ENCODE measurements around the gene LMO2. TPM values are rescaled to one million over a fixed set of nuclear protein-coding genes. Genes with fewer than 3 reads are reported as not detected.
A peak's percentile ranks its signal among the peaks of the same experiment; 100 is the strongest.

The LMO2 gene
- total RNA-seq, 6 donors from 2014 or later: 7.3 to 58.5 (median 34.1) TPM

GRCh38 chr11:33874910-33875490 is 16.9 kb downstream of the LMO2 start:
- Histone ChIP-seq H3K27ac (peak overlapping the region in 1 of 4 donors; percentile 27), H3K4me1 (peaks cover 13 to 30% (median 20%) of the 10 kb centered on the region in 4 donors), H3K9me3 (no peaks in the 10 kb centered on the region), H3K4me3 (no peak overlapping the region), H3K27me3 (no peaks in the 10 kb centered on the region), H3K36me3 (no peaks in the 10 kb centered on the region)
- TF ChIP-seq EP300 (IDR thresholded peaks at IDR 0.05) (no peak), CTCF (IDR thresholded peaks at IDR 0.05) (no peak), POLR2AphosphoS5 (IDR thresholded peaks at IDR 0.05) (no peak), POLR2A (IDR thresholded peaks at IDR 0.05) (no peak)
- 82 to 83% methylated on average over 12 of the region's 12 CpGs for WGBS, 2 donors
- peak in 1 of 2 donors; percentile 33 for ATAC-seq (ENCODE audit: low FRiP score in 2 of 2)
- DNase-seq: no peak

- ATAC-seq (ENCODE audit: low FRiP score in 2 of 2): no peak
- H3K27ac ChIP-seq: peak overlapping the region in 1 of 4 donors; percentile 27
- no peaks in the 10 kb centered on the region for H3K9me3 ChIP-seq
- H3K4me1 ChIP-seq: peaks cover 14 to 30% (median 20%) of the 10 kb centered on the region in 4 donors
- no peaks in the 10 kb centered on the region for H3K36me3 ChIP-seq
- no peak overlapping the region for H3K4me3 ChIP-seq
- H3K27me3 ChIP-seq: no peaks in the 10 kb centered on the region
- 63 to 74% methylated on average over 3 of the region's 3 CpGs for WGBS, 2 donors
- TF ChIP-seq POLR2A (IDR thresholded peaks at IDR 0.05) (no peak), POLR2AphosphoS5 (IDR thresholded peaks at IDR 0.05) (no peak), EP300 (IDR thresholded peaks at IDR 0.05) (no peak), CTCF (IDR thresholded peaks at IDR 0.05) (no peak)
- DNase-seq: no peak
These were observed 17.4 kb downstream of the LMO2 start for GRCh38 chr11:33874433-33874832.

GRCh38 chr11:33869481-33870422 is 22.1 kb downstream of the LMO2 start:
- Histone ChIP-seq H3K36me3 (no peaks in the 10 kb centered on the region), H3K27ac (peak overlapping the region; percentile 85 to 96 (median 90)), H3K27me3 (no peaks in the 10 kb centered on the region), H3K4me3 (peak overlapping the region; percentile 66 to 87 (median 75)), H3K9me3 (no peaks in the 10 kb centered on the region), H3K4me1 (peaks cover 14 to 56% (median 24%) of the 10 kb centered on the region in 4 donors)
- DNase-seq (peak; percentile 53 to 91), ATAC-seq (ENCODE audit: low FRiP score in 2 of 2) (peak; percentile 82 to 86)
- TF ChIP-seq CTCF (IDR thresholded peaks at IDR 0.05) (peak in 2 of 6 experiments; percentile 7 to 17), EP300 (IDR thresholded peaks at IDR 0.05) (no peak), POLR2A (IDR thresholded peaks at IDR 0.05) (peak in 1 of 4 donors; percentile 38), POLR2AphosphoS5 (IDR thresholded peaks at IDR 0.05) (peak in 1 of 2 donors; percentile 48)
- WGBS, 2 donors: 0 to 2% methylated on average over 24 to 40 of the region's 91 CpGs

GRCh38 chr11:33868647-33869461 is 23.0 kb downstream of the LMO2 start:
- TF ChIP-seq POLR2A (IDR thresholded peaks at IDR 0.05) (no peak), CTCF (IDR thresholded peaks at IDR 0.05) (no peak), POLR2AphosphoS5 (IDR thresholded peaks at IDR 0.05) (no peak), EP300 (IDR thresholded peaks at IDR 0.05) (no peak)
- Histone ChIP-seq H3K9me3 (no peaks in the 10 kb centered on the region), H3K36me3 (no peaks in the 10 kb centered on the region), H3K27me3 (no peaks in the 10 kb centered on the region), H3K27ac (peak overlapping the region; percentile 85 to 96 (median 90)), H3K4me3 (peak overlapping the region; percentile 29 to 87 (median 75)), H3K4me1 (peaks cover 14 to 61% (median 27%) of the 10 kb centered on the region in 4 donors)
- 0 to 6% methylated on average over 1 to 19 of the region's 68 CpGs for WGBS, 2 donors
- peak in 1 of 2 donors; percentile 78 for DNase-seq
- ATAC-seq (ENCODE audit: low FRiP score in 2 of 2): peak in 1 of 2 donors; percentile 16
